Karpas-422 (cell line): Measurements from ENCODE around the gene LRRFIP2. TPM values are rescaled to one million over a fixed set of nuclear protein-coding genes. Genes with fewer than 3 reads are reported as not detected.

Source experiments
- DNase-seq: peaks from one replicate; pipeline ENCODE4 v3.0.0-alpha.2; 2015
- H2AFZ ChIP-seq: fragments of 200-600 bp; sonication (generic); 2 replicates; pipeline ENCODE4 v1.6.1; 2014; ENCODE audit warnings: antibody characterized with exemption, low read length, mixed read lengths
- H3K27ac ChIP-seq: fragments of 200-600 bp; sonication (generic); 2 replicates; pipeline ENCODE4 v1.5.1; 2014; ENCODE audit warnings: mild to moderate bottlenecking, low read length, moderate library complexity
- H3K27me3 ChIP-seq: fragments of 200-600 bp; sonication (generic); 2 replicates; pipeline ENCODE4 v1.6.1; 2014; ENCODE audit warnings: low read length, mixed read lengths
- H3K36me3 ChIP-seq: fragments of 200-600 bp; sonication (generic); 2 replicates; pipeline ENCODE4 v1.6.1; 2014; ENCODE audit warnings: low read length, mixed read lengths; ENCODE audit not compliant: insufficient read depth
- H3K4me1 ChIP-seq: fragments of 200-600 bp; sonication (generic); 2 replicates; pipeline ENCODE4 v1.6.1; 2014; ENCODE audit warnings: mild to moderate bottlenecking, low read length, mixed read lengths
- H3K4me2 ChIP-seq: fragments of 200-600 bp; sonication (generic); 2 replicates; pipeline ENCODE4 v1.6.1; 2014; ENCODE audit warnings: low read length, low read depth, mild to moderate bottlenecking; ENCODE audit not compliant: poor library complexity, severe bottlenecking
- H3K4me3 ChIP-seq: fragments of 200-600 bp; sonication (generic); 2 replicates; pipeline ENCODE4 v1.5.1; 2014; ENCODE audit warnings: mild to moderate bottlenecking, antibody characterized with exemption, low read length, mixed read lengths
- H3K79me2 ChIP-seq: fragments of 200-600 bp; sonication (generic); 2 replicates; pipeline ENCODE4 v1.6.1; 2014; ENCODE audit warnings: mild to moderate bottlenecking, low read length, mixed read lengths
- H3K9ac ChIP-seq: fragments of 200-600 bp; sonication (generic); 2 replicates; pipeline ENCODE4 v1.6.0; 2014; ENCODE audit warnings: low read length
- H3K9me2 ChIP-seq: fragments of 200-600 bp; sonication (generic), shearing (Covaris generic); replicated peaks from 2 replicates; pipeline ENCODE4 v1.6.0; 2014; ENCODE audit warnings: mild to moderate bottlenecking, low read length, moderate library complexity; ENCODE audit not compliant: insufficient read depth
- H3K9me3 ChIP-seq: fragments of 300-700, 200-600 bp; sonication (generic); 2 replicates; pipeline ENCODE4 v1.6.1; 2014; ENCODE audit warnings: low read length, mixed read lengths
- H4K20me1 ChIP-seq: fragments of 200-600 bp; sonication (generic); 2 replicates; pipeline ENCODE4 v1.6.1; 2014; ENCODE audit warnings: mild to moderate bottlenecking, antibody characterized with exemption, low read length, low read depth; ENCODE audit not compliant: insufficient read depth
- total RNA-seq: library from RNA; depleted of rRNA; stranded (reverse); fragments of >200 nt; shearing (Covaris generic); gene quantifications from 2 replicates; pipeline ENCODE4 v1.2.3, GENCODE V29; 2014; ENCODE audit warnings: low replicate concordance

LRRFIP2 gene
- total RNA-seq, 1 experiment from 2014 or later: 45.5 TPM

DNA sequence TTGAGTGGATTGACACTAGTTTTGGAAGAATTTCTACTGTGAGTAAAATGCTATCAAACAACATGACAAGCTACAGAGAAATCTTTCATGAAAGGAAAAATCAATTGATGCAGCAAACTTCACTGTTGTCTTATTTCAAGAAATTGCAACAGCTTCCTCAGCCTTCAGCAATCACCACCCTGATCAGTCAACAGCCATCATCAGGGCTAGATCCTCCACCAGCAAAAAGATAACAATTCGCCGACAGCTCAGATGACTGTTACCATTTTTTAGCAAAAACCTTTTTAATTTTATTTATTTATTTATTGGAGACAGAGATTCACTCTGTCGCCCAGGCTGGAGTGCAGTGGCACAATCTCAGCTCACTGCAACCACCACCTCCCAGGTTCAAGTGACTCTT lies 137.0 kb downstream of the LRRFIP2 start:
- H3K36me3 ChIP-seq: peaks cover 70% of the 10 kb centered on the region

DNA sequence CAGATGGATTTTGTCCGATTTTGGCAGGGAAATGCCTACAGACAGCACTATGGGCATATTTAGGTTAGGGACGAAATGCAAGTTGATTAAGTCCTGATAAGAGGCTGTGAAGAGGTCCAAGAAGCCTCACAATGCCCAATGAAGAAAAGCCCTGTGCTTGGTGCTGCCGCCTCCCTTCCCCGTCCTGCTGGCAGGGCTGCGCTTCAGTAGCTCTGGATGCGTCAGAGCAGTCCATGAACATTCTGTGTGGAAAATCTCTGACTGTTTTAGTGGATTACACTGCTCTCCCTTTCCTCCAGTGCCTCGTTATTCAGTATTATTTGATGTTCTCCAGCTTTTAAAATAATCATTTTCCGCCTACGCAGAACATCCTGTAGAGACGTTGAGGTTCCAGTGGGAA lies 141.4 kb downstream of the LRRFIP2 start:
- H4K20me1 ChIP-seq: no peaks in the 10 kb centered on the region
- no peaks in the 10 kb centered on the region for H3K9me2 ChIP-seq
- H3K9me3 ChIP-seq: peaks cover 15% of the 10 kb centered on the region; the same call in 1 of the 2 replicates
- no peak overlapping the region for H3K4me2 ChIP-seq
- DNase-seq: no peak
- peaks cover 85% of the 10 kb centered on the region for H3K36me3 ChIP-seq
- H3K4me3 ChIP-seq: no peak overlapping the region
- no peaks in the 10 kb centered on the region for H3K4me1 ChIP-seq
- no peak overlapping the region for H2AFZ ChIP-seq
- H3K9ac ChIP-seq: no peak overlapping the region
- H3K27ac ChIP-seq: no peak overlapping the region
- no peaks in the 10 kb centered on the region for H3K27me3 ChIP-seq
- H3K79me2 ChIP-seq: peaks cover 12% of the 10 kb centered on the region; the same call in 1 of the 2 replicates

More for the DNA sequence above, 137.0 kb downstream of the LRRFIP2 start:
- Histone ChIP-seq H3K4me2 (no peak overlapping the region), H2AFZ (no peak overlapping the region), H3K27me3 (no peaks in the 10 kb centered on the region), H4K20me1 (no peaks in the 10 kb centered on the region), H3K9ac (no peak overlapping the region), H3K27ac (no peak overlapping the region), H3K4me3 (no peak overlapping the region), H3K9me3 (peaks cover 15% of the 10 kb centered on the region; the same call in 1 of the 2 replicates), H3K79me2 (peaks cover 8% of the 10 kb centered on the region; the same call in 1 of the 2 replicates), H3K4me1 (no peaks in the 10 kb centered on the region), H3K9me2 (no peaks in the 10 kb centered on the region)
- no peak for DNase-seq

DNA sequence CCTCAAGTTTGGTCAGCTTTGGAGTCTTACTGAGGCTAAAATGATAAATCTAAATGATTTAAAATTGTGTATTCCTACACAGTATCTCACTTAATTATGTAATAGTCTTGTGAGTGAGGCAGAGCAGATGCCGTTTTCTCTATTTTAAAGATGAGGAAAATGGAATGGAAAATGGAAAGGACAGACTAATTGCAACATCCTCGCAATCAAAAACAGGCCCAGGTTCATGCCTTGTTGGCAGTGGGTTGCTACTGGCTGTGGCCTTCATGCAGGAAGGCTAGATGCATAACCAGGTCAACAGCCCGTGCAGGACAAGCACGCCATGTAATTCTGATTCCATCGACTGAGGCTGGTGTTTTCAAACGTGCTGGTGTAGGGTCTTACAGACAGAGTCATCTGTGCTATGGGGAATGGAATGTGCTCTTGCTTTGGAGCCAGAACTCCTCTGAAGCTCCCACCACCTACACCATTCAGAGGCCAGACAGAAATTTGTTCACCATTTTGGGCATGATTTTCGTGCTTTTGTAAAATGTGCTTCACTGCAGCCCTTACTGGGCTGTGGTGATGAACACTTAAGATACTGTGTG lies 143.2 kb downstream of the LRRFIP2 start:
- no peak overlapping the region for H3K4me3 ChIP-seq
- H3K27me3 ChIP-seq: no peaks in the 10 kb centered on the region
- peaks cover 79% of the 10 kb centered on the region for H3K36me3 ChIP-seq
- no peaks in the 10 kb centered on the region for H3K9me2 ChIP-seq
- DNase-seq: no peak
- H4K20me1 ChIP-seq: no peaks in the 10 kb centered on the region
- H3K4me2 ChIP-seq: no peak overlapping the region
- H3K9me3 ChIP-seq: peaks cover 14% of the 10 kb centered on the region; the same call in 1 of the 2 replicates
- no peak overlapping the region for H3K27ac ChIP-seq
- no peaks in the 10 kb centered on the region for H3K4me1 ChIP-seq
- no peak overlapping the region for H3K9ac ChIP-seq
- H2AFZ ChIP-seq: no peak overlapping the region
- peaks cover 12% of the 10 kb centered on the region; the same call in 1 of the 2 replicates for H3K79me2 ChIP-seq

DNA sequence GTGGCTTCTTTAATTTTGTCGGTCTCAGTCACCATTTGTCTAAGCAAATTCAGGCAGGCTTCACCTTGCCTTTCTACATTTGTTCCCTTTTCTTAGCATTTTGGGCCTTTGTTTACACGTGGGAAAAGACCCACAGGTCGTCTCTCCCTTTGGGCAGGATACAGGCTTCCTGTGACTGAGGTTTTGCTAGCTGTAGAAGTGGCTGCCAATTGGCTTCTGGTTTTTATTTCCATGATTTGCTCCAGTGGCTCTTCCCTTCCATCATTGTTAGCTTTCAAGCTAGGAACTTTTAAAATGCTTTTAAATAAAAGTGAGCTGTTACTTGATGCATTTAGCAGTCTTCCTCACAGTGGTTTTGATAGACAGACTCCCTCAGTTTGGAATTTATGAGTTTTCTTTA lies 143.8 kb downstream of the LRRFIP2 start:
- no peak for DNase-seq
- Histone ChIP-seq H3K4me2 (no peak overlapping the region), H3K4me1 (no peaks in the 10 kb centered on the region), H3K79me2 (peaks cover 12% of the 10 kb centered on the region; the same call in 1 of the 2 replicates), H3K9ac (no peak overlapping the region), H3K9me3 (peaks cover 8% of the 10 kb centered on the region; the same call in 1 of the 2 replicates), H3K27me3 (no peaks in the 10 kb centered on the region), H4K20me1 (no peaks in the 10 kb centered on the region), H3K27ac (no peak overlapping the region), H3K36me3 (peaks cover 77% of the 10 kb centered on the region), H2AFZ (no peak overlapping the region), H3K4me3 (no peak overlapping the region), H3K9me2 (no peaks in the 10 kb centered on the region)

DNA sequence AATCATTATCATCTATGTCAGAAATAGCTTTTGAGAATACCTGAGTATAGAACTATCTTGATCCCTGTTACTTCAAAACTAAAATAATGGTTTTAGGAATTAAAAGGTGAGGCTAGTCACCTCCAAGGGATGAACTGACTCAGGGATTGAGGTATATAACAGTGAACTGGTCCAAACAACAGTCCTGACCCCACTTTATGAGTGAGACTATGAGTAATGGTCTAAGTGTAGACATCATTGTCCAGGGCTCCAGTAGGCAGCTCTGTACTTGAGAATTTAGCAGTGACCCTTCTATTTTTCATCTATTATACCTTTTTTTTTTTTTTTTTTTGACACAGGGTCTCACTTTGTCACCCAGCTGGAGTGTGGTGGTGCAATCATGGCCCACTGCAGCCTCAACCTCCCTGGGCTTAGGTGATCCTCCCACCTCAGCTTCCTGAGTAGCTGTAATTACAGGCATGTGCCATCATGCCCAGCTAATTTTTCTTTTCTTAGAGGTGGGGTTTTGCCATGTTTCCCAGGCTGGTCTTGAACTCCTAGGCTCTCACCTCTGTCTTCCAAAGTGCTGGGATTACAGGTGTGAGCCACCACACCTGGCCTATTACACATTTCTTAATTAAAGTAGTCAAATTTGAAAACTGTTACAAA lies 144.7 kb downstream of the LRRFIP2 start:
- Histone ChIP-seq H3K4me1 (peaks cover 7% of the 10 kb centered on the region), H3K36me3 (peaks cover 68% of the 10 kb centered on the region), H3K4me3 (no peak overlapping the region), H3K27ac (no peak overlapping the region), H3K79me2 (peaks cover 9% of the 10 kb centered on the region; the same call in 1 of the 2 replicates), H3K9me3 (no peaks in the 10 kb centered on the region), H3K9me2 (no peaks in the 10 kb centered on the region), H3K27me3 (no peaks in the 10 kb centered on the region), H2AFZ (no peak overlapping the region), H3K9ac (no peak overlapping the region), H4K20me1 (no peaks in the 10 kb centered on the region), H3K4me2 (no peak overlapping the region)
- no peak for DNase-seq

DNA sequence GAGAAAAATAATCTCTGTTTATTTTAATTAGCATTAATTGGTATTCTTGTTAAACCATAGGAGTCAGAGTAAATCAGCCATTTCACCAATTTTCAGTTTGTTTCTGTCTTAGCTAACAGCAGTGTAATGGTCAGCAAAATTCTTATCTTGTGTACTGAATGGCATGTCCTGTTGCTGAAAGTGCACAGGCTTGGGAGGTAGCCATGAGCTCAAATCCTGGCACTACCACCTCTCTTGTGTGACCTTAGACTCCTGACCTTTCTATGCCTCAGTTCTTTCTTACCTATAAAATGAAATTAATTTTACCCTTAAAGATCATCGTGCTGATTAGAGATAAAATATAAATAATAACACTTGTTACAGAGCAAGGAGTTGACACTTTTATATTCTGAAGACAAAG lies 145.3 kb downstream of the LRRFIP2 start:
- peaks cover 11% of the 10 kb centered on the region; the same call in 1 of the 2 replicates for H3K79me2 ChIP-seq
- peaks cover 12% of the 10 kb centered on the region for H3K4me1 ChIP-seq
- no peak for DNase-seq
- peaks cover 64% of the 10 kb centered on the region for H3K36me3 ChIP-seq
- no peak overlapping the region for H2AFZ ChIP-seq
- no peak overlapping the region for H3K4me3 ChIP-seq
- H3K9me2 ChIP-seq: no peaks in the 10 kb centered on the region
- no peak overlapping the region for H3K27ac ChIP-seq
- H3K9me3 ChIP-seq: no peaks in the 10 kb centered on the region
- H3K27me3 ChIP-seq: no peaks in the 10 kb centered on the region
- no peak overlapping the region for H3K4me2 ChIP-seq
- H3K9ac ChIP-seq: no peak overlapping the region
- no peaks in the 10 kb centered on the region for H4K20me1 ChIP-seq

DNA sequence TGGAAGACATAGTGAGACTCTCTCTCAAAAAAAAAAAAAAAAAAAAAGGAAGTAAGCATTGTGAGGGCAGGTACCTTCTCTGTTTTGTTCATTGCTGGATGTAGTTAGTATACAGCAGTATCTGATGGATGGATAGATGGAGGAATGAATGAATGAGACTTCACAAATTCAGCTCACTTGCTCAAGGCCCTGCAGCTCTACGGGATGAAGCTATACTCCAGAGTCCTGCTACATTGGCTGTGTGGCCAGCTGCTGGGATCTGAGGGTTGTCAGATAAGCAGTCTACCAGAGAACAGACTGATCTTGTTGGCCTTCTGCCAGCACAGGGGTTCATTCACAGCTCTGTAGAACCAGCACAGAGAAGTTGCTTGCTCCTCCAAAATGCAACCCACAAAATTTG lies 146.1 kb downstream of the LRRFIP2 start:
- Histone ChIP-seq H2AFZ (no peak overlapping the region), H3K27ac (no peak overlapping the region), H3K4me1 (peaks cover 12% of the 10 kb centered on the region), H3K9me3 (no peaks in the 10 kb centered on the region), H3K4me3 (no peak overlapping the region), H3K36me3 (peaks cover 56% of the 10 kb centered on the region), H4K20me1 (no peaks in the 10 kb centered on the region), H3K4me2 (no peak overlapping the region), H3K79me2 (peaks cover 9% of the 10 kb centered on the region; the same call in 1 of the 2 replicates), H3K9me2 (no peaks in the 10 kb centered on the region), H3K9ac (no peak overlapping the region), H3K27me3 (no peaks in the 10 kb centered on the region)
- DNase-seq: no peak

DNA sequence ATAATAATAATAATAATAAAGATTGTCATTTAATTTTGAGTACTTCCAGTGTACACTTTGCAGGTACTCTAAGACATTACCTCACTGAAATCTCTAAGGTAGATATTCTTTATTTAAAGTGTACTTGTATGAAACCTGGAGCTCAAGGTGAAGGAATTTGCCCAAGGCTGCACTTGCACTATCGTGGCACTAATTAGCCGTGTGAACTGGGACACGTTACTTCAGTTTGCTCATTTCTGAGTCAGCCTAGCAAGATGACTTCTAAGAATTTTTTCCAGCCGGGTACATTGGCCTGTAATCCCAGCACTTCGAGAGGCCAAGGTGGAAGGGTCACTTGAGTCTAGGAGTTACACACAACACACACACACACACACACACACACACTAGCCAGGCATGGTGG lies 147.5 kb downstream of the LRRFIP2 start:
- peaks cover 42% of the 10 kb centered on the region for H3K36me3 ChIP-seq

More for the DNA sequence above, 147.5 kb downstream of the LRRFIP2 start:
- DNase-seq: no peak
- H2AFZ ChIP-seq: no peak overlapping the region
- no peak overlapping the region for H3K4me2 ChIP-seq
- no peak overlapping the region for H3K4me3 ChIP-seq
- H3K79me2 ChIP-seq: peaks cover 8% of the 10 kb centered on the region; the same call in 1 of the 2 replicates
- H3K4me1 ChIP-seq: peaks cover 12% of the 10 kb centered on the region
- H3K27me3 ChIP-seq: no peaks in the 10 kb centered on the region
- H3K9ac ChIP-seq: no peak overlapping the region
- H3K9me3 ChIP-seq: no peaks in the 10 kb centered on the region
- H3K27ac ChIP-seq: no peak overlapping the region
- H4K20me1 ChIP-seq: no peaks in the 10 kb centered on the region
- H3K9me2 ChIP-seq: no peaks in the 10 kb centered on the region
